NCI-H146 (cell line): ENCODE measurements around the gene NRF1.
A peak's percentile ranks its signal among the peaks of the same experiment; 100 is the strongest.
"Not testable (repeated sequence)": the region's sequence is repeated elsewhere in the genome, so short reads cannot be mapped to it uniquely, and the experiment has no call there.

Source experiments
- DNase-seq: peaks from one replicate; lab custom pipeline; 2025; lab: John Stamatoyannopoulos, UW

The NRF1 gene

DNA sequence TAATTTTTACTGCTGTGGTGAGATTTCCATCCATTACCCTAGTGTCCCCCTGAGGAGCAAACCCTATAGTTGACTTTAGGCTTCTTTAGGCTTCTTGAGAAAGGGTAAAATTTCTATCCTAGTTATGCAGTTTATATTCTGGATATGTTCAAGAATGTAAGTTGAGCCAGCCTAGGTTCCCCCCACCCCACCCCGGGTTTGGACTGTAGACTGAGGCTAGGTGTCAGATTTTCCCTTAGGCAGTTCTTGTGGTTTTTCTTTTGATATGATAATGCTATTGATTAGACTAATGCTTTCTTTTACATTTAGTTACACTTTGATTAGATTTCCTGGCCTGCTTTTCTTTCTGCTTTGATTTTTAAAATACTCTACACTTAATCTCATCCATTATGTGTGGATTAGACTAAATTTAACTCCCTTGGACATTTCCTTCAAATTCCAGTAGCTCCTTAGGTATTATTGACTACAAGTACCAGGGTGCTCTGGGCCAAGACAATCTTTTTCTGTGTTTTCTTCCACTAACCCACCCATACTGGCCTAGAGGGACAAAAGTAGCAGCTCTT is 37.7 kb downstream of the NRF1 start:
- no peak for DNase-seq

DNA sequence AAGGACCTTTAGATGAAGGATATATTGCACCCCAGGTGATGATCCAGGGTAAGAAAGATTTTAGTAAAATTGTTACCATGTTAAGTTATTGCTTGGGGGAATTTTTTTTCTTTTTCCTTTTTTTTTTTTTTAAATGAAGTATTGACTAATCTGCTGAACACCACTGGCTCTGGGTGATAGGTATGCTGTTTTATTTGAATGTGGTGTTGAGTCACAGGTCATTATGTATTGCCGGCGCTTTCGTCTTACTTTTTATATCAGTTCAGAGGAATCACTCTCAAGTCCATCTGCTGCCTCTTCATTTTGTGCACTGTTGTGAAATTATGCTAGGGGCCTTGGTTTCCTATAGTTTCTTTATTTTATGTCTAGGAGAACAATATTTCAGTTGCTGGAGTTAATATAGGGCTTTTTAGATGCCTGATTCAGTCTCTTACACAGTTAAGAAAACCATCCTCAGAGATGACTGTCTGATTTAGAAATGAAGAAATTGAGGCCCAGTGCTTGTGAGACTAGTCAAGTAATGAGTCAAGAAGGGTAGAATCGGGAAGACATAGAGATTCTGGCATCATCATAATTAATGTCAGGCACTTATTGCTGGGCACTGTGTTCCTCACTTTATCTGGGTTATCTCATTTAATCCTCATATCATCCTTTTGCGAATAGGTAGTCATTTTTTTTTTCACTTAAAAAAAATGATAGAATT is 38.7 kb downstream of the NRF1 start:
- DNase-seq: no peak

DNA sequence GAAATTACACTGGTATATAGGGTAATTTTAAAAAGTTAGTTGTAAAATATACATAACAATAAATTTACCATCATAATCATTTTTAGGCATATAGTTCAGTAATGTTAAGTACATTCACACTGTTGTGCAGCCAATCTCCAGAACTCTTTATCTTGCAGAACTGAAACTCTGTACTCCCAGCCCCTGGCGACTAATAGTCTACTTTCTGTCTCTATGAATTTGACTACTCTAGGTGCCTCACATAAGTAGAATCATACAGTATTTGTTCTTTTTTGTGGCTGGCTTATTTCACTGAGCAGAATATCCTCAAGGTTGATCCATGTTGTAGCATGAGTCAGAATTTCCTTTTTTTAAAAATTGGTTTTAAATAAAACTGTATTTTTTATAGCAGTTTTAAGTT is 41.4 kb downstream of the NRF1 start:
- no peak for DNase-seq

- no peak for DNase-seq
Observed at GRCh38 chr7:129655811-129656210, 44.3 kb downstream of the NRF1 start.

DNA sequence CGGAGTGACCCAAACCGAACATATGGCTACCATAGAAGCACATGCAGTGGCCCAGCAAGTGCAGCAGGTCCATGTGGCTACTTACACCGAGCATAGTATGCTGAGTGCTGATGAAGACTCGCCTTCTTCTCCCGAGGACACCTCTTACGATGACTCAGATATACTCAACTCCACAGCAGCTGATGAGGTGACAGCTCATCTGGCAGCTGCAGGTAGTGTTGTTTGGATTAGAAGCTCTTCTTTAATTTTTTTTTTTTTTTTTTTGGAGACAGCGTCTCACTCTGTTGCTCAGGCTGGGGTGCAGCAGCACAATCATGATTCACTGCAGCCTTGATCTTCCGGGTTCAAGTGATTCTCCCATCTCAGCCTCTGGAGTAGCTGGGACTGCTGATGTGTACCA is 45.8 kb downstream of the NRF1 start:
- DNase-seq: no peak

DNA sequence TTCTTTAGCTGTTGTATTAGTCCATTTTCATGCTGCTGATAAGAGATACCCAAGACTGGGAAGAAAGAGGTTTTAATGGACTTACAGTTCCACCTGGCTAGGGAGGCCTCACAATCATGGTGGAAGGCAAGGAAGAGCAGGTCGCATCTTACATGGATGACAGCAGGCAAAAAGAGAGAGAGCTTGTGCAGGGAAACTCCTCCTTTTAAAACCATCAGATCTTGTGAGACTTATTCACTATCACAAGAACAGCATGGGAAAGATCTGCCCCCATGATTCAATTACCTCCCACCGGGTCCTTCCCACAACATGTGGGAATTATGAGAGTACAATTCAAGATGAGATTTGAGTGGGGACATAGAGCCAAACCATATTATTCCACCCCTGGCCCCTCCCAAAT is 48.4 kb downstream of the NRF1 start:
- not testable (repeated sequence) for DNase-seq

- no peak for DNase-seq
Observed at GRCh38 chr7:129661645-129662182, 50.2 kb downstream of the NRF1 start.

DNA sequence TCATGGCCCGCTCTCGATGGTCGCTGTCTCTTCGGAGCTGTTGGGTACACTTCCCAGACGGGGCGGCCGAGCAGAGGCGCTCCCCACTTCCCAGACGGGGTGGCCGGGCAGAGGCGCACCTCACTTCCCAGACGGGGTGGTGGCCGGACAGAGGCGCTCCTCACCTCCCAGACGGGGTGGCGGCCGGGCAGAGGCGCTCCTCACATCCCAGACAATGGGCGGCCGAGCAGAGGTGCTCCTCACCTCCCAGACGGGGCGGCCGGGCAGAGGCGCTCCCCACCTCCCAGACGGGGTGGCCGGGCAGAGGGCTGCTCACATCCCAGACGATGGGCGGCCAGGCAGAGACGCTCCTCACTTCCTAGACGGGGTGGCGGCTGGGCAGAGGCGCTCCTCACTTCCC is 51.7 kb downstream of the NRF1 start:
- DNase-seq: not testable (repeated sequence)

DNA sequence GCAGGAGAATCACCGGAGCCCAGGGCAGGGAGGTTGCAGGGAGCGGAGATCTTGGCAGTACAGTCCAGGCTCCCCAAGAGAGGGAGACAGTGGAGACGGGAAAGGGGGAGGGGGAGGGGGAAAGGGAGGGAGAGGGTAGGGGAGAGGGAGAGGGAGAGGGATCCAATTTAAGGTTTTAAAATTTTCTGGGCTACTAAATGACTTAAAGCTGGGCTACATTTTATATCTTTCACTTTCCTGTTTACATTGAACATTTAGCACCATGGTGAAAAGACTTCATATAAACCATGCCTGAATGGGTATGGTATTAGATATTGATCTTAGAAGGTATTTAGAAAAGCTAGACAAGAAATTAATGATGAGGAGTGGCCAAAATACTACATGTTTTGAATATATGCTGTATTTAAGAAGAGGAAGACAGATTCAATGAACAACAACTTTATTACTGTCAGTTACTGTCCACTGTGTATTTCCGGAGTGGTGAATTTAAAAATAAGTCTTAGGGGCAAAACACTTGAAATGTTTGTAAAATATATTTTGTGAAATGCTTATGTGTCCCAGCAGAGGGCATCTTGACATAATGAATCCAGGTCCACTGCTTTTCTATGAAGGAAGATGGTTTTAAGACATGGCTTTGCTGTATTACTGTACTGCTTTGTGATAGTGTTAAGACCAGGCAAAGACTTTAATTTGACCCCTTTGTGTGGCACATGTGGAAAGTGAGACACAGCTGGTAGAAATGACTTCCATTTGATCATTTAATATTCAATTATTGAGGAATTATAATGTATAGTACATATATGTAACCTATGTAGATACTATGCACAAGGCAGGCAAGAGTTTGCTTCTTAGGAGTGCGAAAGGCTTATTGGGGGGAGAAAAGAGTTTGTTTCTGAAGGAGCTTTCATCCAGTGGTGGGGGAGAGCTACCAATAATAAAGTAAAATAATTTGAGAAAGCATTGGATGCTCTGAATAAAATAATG is 52.8 kb downstream of the NRF1 start:
- peak; percentile 44 for DNase-seq

- no peak for DNase-seq
Observed at GRCh38 chr7:129665013-129665401, 53.5 kb downstream of the NRF1 start.

GRCh38 chr7:129667116-129667515 is 55.6 kb downstream of the NRF1 start:
- DNase-seq: no peak

GRCh38 chr7:129667551-129667950 is 56.0 kb downstream of the NRF1 start:
- DNase-seq: no peak

GRCh38 chr7:129669901-129670300 is 58.4 kb downstream of the NRF1 start:
- no peak for DNase-seq

DNA sequence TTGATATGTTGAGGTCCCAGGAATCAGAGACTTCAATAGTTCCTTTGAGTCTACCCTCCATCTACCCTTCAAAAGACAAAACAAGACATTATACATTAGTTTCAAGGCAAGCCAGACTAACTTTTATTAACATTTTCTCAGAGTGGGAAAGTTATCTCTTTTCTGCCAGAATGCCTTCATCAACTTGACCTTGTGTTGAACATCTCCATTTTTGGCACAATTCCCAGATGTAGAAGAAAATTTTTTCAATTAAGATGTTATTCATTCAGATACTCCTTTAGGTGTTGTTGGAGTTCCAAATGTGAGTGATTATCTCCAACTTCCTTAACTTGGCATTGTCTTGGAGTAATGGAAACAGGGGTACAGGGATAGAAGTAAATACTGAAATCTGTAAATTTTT is 59.1 kb downstream of the NRF1 start:
- no peak for DNase-seq

GRCh38 chr7:129671266-129671665 is 59.7 kb downstream of the NRF1 start:
- no peak for DNase-seq

GRCh38 chr7:129674475-129674874 is 63.0 kb downstream of the NRF1 start:
- DNase-seq: not testable (repeated sequence)

- DNase-seq: no peak
Observed at GRCh38 chr7:129675521-129675920, 64.0 kb downstream of the NRF1 start.

DNA sequence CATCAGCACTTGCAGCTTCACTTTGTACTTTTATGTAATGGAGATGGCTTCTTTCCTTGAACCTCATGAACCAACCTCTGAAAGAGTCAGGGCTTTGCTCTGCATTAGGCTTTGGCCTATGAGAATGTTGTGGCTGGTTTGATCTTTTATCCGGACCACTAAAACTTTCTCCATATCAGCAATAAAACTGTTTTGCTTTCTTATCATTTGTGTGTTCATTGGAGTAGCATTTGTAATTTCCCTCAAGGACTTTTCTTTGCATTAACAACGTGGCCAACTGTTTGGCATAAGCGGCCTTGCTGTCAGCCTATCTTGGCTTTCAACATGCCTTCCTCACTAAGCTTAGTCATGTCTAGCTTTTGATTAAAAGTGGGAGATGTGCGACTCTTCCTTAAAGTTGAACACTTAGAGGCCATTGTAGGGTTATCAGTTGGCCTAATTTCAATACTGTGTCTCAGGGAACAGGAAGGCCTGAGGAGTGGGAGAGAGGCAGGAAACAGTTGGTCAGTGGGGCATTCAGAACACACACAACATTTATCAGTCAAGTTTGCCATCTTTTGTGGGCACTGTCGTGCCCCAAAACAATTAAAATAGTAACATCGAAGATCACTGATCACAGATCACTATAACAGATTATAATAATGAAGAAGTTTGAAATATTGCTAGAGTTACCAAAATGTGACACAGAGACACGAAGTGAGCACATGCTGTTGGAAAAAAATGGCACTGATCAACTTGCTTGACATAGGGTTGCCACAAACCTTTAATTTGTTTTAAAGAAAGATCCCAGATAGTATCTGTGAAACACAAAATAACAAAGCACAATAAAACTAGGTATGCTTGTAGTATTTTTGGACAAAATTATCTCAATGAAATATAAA is 64.7 kb downstream of the NRF1 start:
- no peak for DNase-seq

GRCh38 chr7:129677796-129678195 is 66.3 kb downstream of the NRF1 start:
- no peak for DNase-seq

DNA sequence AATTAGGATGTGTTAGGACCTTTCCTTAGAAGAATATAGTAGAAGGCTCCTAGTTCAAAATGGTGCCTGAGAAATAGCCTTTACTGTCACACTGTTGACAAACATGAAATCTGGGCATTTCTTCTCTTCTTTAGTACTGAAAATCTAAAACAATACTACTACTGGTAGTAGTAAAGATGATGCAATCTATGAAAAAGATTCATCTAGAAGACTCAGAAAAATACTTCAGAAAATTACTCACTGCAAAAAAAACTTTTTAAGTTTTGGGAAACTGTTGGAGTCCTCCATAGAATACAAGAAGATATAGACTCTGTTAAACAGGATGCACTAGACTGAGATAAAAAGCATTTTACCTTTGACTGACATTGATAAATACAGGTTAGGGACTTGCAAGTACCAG is 67.1 kb downstream of the NRF1 start:
- no peak for DNase-seq

GRCh38 chr7:129680400-129680799 is 68.9 kb downstream of the NRF1 start:
- no peak for DNase-seq

DNA sequence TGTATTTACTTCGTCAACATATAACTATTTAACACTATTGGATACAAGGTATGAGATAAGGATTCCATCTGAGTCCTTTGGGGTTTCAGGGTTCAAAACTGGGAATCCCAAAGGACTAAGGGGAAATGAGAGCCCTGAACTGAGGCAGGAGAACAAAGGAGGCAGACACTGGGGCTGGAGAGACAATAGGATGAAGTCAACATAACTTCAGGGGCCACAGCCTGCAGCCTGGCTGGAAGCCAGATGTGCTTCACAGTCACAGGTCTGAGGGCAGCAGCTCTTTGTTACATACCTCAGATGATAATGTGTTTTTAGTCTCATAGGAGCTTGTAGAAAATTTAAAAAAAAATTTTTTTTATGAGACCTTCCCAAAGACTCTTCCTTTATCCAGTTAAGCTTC is 73.3 kb downstream of the NRF1 start:
- DNase-seq: peak; percentile 73
